GM19099 (cell line): ENCODE results near the gene FZD10.

Experiments used
- POLR2A ChIP-seq: IDR thresholded peaks from 3 replicates; pipeline ENCODE4 v1.6.1; 2011; ENCODE audit warnings: low read depth; ENCODE audit not compliant: insufficient read length; ENCODE audit errors: extremely low read depth

FZD10 gene

DNA sequence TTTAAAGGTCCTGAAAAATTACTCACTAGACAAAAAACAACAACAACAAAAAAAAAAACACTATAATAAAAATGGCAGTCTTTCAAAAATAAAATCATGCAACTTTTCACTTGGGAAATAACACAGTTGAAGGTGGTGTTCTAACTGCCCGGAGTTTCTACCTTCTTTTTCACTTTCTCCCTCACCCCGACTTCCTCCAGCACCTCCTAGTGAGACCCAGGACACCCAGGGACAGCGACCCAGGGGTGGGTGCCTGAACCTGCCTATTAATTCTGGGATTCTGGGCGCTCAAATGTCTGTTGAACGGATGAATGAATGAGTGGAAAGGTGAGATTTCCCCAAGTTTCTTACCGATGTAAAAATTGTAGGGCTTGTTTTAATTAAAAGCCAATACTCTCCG is 2.0 kb upstream of the FZD10 start:
- TF ChIP-seq POLR2A, result no peak

DNA sequence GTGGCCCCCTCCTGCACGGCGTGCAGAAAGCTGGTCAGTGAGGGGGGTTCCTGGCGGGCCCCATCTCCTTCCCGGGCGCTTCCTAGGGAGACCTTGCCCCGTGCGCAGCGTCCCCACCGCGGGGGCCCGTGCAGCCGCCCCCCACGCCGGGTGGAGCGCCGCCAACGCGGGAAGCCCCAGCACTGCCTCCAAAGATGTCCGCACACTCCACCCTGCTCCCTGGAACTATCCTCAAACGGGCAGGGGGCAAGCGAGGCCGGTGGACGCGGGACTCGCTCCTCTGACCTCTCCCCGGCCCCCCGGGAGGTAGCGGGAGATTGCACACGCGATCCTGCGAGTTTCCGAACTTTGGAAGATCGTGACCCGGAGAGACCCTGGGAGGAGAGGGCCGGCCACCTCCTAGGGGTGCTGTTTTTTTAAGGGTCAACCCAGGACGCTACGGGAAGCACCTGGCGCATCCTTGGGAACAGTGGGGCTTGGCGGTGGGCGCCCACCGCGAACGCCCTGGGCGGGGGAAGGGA is 1.5 kb upstream of the FZD10 start:
- TF ChIP-seq POLR2A, result no peak

DNA sequence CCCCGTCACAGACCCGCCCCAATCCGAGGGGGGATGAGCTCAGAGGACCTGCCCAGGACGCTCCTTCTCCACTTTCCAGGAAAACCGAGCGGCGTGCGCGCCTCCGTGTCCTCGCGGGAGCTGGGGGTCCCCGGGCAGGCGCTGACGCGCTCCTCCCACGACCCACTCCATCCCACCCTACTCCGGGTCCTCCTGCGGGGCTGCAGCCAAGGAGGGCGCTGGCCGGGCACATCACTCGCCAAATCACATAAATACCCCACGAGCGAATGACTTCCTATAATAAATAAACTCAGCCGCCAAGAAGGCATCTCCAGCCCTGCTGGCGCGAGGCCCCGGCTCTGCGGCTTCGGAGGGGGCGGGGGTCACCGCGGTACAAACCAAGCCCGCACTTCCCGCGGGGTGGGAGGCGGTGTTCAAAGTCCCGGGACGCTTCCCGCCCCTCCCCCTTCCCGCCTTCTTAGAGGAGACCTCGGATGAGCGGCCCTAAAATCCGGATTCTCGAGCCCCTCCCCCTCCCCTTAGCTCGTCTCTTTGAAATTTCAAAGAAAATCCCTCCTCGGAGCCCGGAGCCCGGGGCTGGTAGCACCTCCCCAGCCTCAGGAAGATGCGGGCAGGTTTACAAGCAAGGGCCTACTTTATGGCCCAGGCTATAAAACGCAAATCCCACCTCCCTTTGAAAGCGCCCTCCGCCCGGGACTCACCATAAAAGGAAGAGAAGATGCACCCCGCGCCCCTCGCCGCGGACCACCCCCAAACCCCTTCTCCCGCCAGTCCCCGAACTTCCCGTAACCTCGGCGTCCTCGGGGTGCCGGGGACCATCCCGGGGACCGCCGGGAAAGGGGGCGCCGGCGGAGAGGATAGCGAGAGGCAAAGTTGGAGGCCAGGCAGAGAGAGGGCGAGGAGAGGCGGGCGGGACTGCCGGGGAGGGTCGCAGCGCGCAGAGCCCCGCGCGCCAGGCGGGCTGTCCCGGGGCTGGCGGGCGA is 712 bp upstream of the FZD10 start:
- no peak for TF ChIP-seq POLR2A

DNA sequence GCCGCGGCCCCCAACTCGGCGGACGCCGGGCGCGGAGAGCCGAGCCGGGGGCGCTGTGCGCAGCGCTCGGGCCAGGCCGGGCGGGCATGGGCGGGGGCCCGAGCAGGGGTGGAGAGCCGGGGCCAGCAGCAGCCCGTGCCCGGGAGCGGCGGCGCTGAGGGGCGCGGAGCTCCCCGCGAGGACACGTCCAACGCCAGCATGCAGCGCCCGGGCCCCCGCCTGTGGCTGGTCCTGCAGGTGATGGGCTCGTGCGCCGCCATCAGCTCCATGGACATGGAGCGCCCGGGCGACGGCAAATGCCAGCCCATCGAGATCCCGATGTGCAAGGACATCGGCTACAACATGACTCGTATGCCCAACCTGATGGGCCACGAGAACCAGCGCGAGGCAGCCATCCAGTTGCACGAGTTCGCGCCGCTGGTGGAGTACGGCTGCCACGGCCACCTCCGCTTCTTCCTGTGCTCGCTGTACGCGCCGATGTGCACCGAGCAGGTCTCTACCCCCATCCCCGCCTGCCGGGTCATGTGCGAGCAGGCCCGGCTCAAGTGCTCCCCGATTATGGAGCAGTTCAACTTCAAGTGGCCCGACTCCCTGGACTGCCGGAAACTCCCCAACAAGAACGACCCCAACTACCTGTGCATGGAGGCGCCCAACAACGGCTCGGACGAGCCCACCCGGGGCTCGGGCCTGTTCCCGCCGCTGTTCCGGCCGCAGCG is 639 bp downstream of the FZD10 start:
- TF ChIP-seq POLR2A, result no peak

DNA sequence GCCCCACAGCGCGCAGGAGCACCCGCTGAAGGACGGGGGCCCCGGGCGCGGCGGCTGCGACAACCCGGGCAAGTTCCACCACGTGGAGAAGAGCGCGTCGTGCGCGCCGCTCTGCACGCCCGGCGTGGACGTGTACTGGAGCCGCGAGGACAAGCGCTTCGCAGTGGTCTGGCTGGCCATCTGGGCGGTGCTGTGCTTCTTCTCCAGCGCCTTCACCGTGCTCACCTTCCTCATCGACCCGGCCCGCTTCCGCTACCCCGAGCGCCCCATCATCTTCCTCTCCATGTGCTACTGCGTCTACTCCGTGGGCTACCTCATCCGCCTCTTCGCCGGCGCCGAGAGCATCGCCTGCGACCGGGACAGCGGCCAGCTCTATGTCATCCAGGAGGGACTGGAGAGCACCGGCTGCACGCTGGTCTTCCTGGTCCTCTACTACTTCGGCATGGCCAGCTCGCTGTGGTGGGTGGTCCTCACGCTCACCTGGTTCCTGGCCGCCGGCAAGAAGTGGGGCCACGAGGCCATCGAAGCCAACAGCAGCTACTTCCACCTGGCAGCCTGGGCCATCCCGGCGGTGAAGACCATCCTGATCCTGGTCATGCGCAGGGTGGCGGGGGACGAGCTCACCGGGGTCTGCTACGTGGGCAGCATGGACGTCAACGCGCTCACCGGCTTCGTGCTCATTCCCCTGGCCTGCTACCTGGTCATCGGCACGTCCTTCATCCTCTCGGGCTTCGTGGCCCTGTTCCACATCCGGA is 1.4 kb downstream of the FZD10 start:
- TF ChIP-seq POLR2A, result no peak

DNA sequence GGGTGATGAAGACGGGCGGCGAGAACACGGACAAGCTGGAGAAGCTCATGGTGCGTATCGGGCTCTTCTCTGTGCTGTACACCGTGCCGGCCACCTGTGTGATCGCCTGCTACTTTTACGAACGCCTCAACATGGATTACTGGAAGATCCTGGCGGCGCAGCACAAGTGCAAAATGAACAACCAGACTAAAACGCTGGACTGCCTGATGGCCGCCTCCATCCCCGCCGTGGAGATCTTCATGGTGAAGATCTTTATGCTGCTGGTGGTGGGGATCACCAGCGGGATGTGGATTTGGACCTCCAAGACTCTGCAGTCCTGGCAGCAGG is 1.9 kb downstream of the FZD10 start:
- no peak for TF ChIP-seq POLR2A

DNA sequence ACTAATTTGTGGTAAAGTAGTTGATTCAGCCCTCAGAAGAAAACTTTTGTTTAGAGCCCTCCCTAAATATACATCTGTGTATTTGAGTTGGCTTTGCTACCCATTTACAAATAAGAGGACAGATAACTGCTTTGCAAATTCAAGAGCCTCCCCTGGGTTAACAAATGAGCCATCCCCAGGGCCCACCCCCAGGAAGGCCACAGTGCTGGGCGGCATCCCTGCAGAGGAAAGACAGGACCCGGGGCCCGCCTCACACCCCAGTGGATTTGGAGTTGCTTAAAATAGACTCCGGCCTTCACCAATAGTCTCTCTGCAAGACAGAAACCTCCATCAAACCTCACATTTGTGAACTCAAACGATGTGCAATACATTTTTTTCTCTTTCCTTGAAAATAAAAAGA is 2.7 kb downstream of the FZD10 start:
- no peak for TF ChIP-seq POLR2A

DNA sequence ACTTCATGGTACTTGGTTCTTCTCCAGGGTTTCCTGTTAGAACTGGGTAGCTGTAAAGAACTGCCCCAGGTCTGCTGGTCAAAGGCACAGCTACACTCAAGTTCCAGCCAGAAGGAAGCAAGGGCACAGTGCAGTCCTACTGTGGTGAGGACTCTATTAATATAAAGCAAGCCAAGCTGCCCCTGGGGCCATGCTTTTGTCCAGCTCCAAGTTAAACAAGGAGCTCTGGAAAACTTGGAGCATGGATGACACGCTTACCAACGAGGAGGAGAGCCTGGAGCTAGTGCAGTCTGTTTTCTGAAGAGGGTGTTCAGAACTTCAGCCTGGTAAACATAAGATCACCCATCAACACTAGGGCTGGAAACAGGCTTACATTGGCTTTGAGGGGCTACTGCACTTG is 4.0 kb downstream of the FZD10 start:
- TF ChIP-seq POLR2A, result no peak

DNA sequence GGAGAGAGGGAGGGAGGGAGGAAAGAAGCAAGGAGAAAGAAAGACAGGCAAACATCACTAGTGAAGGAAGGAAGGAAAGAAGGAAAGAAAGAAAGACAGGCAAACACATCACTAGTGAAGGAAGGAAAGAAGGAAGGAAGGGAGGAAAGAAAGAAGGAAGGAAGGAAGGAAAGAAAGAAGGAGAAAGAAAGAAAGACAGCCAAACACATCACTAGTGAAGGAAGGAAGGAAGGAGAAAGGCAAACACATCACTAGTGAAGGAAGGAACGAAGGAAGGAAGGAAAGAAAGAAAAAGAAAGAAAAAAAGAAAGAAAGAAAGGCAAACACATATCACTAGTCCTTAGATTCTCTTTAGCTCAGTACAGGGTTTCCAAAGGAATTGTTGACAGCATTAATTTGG is 5.3 kb downstream of the FZD10 start:
- TF ChIP-seq POLR2A, result no peak

DNA sequence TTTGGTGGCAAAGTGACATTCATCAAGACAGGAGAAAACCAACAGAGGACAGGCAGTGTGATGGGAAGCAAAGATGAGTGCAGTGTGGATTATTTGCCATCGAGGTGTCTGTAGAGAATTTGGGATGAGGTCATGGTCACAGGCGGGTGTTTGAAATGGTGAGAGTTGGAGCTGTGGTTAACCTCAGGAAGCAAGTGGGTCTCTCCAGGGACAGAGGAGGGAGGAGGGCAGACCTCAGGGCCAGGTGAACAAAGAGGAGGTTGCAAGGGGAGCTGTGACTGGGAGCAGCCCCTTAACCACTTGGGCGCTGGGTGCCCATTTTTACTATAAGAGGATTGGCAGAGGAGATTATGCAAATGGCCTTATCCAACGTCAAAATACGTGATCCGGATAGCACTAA is 7.0 kb downstream of the FZD10 start:
- TF ChIP-seq POLR2A, result no peak

DNA sequence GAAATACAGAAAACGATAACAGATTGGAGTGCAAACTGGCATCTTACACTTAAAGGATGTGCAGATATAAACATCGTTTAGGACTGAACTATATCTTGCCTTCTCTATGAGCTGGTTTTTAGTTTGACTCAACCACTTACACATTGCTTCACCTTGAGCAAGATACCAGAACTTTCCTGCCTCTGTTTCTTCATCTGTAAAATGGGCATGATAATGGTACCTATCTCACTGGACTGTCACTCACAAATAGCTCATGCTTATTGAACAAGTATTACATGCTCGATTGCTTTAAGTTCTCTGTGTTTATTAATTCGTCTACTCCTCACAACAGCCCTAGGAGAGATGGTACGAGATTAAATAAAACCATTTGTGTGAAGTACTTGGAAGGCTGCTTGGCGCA is 7.7 kb downstream of the FZD10 start:
- no peak for TF ChIP-seq POLR2A

DNA sequence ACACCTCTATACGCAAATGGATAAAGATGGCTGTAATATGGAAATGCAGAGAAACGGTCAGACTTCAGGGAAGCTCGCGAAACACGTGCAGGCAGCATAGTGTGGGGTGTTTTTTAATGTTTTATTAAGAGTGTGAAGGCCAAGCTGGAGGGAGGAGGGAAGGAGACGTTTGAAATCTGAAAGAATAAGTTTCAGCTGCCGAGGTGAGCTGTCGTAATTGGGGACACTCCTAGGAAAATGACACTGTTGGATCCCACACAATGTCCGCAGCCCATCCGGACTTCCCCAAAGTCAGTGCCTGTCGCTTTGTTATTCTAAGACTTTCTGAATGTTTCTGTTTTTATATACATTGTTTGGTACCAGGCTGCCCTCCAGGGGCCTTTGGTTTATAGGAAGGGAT is 8.3 kb downstream of the FZD10 start:
- no peak for TF ChIP-seq POLR2A

DNA sequence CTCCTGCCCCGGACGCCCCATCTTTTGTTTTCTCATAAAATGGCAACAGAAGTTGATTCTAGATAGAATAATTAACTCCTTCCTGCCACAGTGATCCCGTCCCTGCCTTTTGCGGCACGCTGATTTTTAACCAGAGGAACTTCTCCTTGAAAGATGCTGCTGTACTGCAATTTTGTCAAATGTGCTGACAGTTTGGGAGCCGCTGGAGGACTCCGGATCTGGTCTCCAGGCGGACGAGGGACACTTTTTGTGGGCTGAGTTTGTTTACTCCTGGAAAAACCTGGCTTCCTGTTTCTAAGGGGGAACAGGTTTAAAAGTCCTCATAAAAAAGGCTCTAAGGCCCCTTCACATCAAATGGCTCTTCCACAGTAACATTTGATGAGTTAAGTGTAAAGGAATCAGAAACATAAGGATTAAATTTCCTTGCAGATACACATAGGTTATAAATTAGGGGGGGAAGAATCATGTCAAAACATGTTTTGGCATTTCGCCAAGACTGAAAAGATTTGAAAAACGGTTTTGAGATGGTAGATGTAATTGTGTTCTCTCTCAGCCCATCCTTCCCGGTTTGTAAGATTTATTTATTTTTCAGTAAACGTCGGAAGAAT is 15.5 kb downstream of the FZD10 start:
- no peak for TF ChIP-seq POLR2A

DNA sequence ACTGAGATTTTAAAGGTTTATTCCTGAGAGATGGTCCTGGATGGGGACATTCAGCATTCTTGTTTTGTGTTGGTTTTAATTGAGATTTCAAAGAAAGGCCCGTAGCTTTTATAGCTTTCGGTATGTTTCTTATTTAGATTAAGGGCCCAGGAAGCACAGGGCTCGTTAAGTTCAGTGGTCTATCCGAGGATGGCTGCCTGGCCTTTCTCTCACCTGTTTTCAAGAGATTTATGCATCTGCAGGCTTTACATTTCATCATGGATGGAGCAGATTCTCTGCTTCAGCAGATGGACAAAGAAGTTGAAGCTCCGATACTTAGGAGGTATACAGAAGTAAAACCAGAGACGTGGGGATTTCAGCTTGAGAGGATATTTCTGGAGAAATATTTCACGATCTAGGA is 16.0 kb downstream of the FZD10 start:
- no peak for TF ChIP-seq POLR2A

DNA sequence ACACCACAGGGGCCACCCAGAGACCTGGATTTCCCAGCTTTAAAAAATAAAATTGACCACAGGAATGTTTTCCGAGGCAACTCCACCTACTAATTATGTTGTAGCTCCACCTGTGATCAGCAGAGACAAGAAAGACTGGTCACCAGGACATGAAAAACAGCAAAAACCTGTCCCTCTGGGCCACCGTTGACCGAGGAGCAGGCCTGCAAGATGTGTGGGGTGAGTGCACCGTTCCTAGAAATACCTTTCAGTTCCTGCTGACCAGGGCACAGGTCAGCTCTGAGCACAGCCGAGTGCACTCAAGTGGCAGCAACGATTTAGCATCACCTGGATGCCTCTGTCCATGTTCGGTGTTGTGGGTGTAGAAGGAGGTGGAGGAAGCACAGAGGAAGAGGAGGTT is 16.9 kb downstream of the FZD10 start:
- TF ChIP-seq POLR2A, result no peak
